Sigmoid colon (tissue), 7 donors: ENCODE measurements around the gene DENND1B. TPM values are rescaled to one million over a fixed set of nuclear protein-coding genes. Genes with fewer than 3 reads are reported as not detected.
A peak's percentile ranks its signal among the peaks of the same experiment; 100 is the strongest.

ENCODE experiments used
- DNase-seq: peaks from one replicate; pipeline ENCODE4 v3.0.0-alpha.2; 2019
- H3K27ac ChIP-seq, 4 donors: fragments of 200-600 bp; sonication (generic); one replicate each; pipeline ENCODE4 v1.5.1; 2016 to 2019; ENCODE audit warnings: mild to moderate bottlenecking in 1 of 4
- H3K27me3 ChIP-seq, 3 donors: fragments of 200-600 bp; sonication (generic); one replicate each; pipeline ENCODE4 v1.5.1; 2019; ENCODE audit warnings: mild to moderate bottlenecking in 1 of 3
- H3K36me3 ChIP-seq, 4 donors: fragments of 200-600 bp; sonication (generic); one replicate each; pipeline ENCODE4 v1.5.1; 2016 to 2019
- H3K4me1 ChIP-seq, 4 donors: fragments of 200-600 bp; sonication (generic); one replicate each; pipeline ENCODE4 v1.5.1; 2017 to 2019
- H3K4me3 ChIP-seq, 4 donors: fragments of 200-600 bp; sonication (generic); one replicate each; pipeline ENCODE4 v1.5.1; 2017 to 2019; ENCODE audit warnings: mild to moderate bottlenecking in 2 of 4, moderate library complexity in 1 of 4
- H3K9me3 ChIP-seq, 4 donors: fragments of 200-600 bp in 3 of 4; sonication (generic) in 3 of 4; one replicate each; pipeline versions ENCODE4 v1.5.1 to v1.6.1; 2013 to 2019
- EP300 ChIP-seq, 4 donors: sonication (generic); formaldehyde crosslinking; IDR thresholded peaks; one replicate each; pipeline ENCODE4 v1.6.1; 2017; ENCODE audit warnings: antibody characterized with exemption in 4 of 4
- POLR2A ChIP-seq, 2 donors: fragments of 450-650 bp; IDR thresholded peaks; one replicate each; pipeline ENCODE4 v1.6.1; 2016; ENCODE audit warnings: antibody characterized with exemption in 2 of 2, mild to moderate bottlenecking in 2 of 2, moderate library complexity in 2 of 2
- POLR2AphosphoS5 ChIP-seq, 4 donors: sonication (generic); formaldehyde crosslinking; IDR thresholded peaks; one replicate each; pipeline ENCODE4 v1.6.1; 2017; ENCODE audit warnings: antibody characterized with exemption in 4 of 4
- WGBS, 2 donors: extraction: QIAGEN DNeasy Blood & Tissue Kit; methylation state at CpG; one replicate each; pipeline ENCODE4 v1.1.7; 2013; 5-methylcytosine and 5-hydroxymethylcytosine counted together
- intact Hi-C: fragments of 100-400 bp; cut with DNase I; formaldehyde crosslinking; loops from one replicate; pipeline ENCODE4 v1.15.1; 2023
- polyA plus RNA-seq, 3 donors: library from polyadenylated mRNA; stranded (reverse); fragments of 200-250 nt; gene quantifications; one replicate each; pipeline ENCODE4 v1.2.3, GENCODE V29; 2013
- total RNA-seq, 4 donors: library from RNA; depleted of rRNA; stranded (reverse); fragments of >200 nt; gene quantifications; one replicate each; pipeline ENCODE4 v1.1.0, GENCODE V29; 2016
- TF ChIP-seq, protein P1 (sequence below), 4 experiments: fragments of 450-650 bp in 3 of 4; fragments of 200-600 bp in 1 of 4; IDR thresholded peaks; one replicate each; pipeline ENCODE4 v1.5.1; 2016 to 2019; ENCODE audit warnings: antibody characterized with exemption in 4 of 4, mild to moderate bottlenecking in 3 of 4, moderate library complexity in 2 of 4
- donor health status: healthy with polysubstance abuse.
- donor health status: Bipolar disorder and iron deficiency.
- donor health status: healthy.

The DENND1B gene
- total and polyA plus RNA-seq, 7 donors: 6.6 to 16.8 (median 9.5) TPM

DNA sequence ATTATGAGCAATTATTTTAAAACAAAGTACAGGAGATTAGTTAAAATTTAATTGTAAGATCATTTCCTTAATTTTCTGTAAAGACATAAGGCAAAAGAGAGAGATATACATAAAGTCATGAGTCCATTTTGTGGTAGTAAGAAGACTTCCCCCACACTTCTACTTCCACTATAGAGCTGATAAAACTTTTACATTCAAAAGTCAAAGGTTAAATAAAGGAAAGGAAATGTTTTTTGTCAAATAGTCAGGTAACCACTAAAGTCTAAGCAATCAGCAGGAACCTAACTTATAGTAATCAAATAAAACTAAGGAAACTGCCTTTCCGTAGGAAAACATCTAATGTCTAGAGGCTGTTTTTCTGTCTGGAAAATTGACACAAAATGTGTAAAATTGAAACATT, 110.9 kb downstream of the DENND1B start:
- WGBS, 2 donors: 61 to 83% methylated on average over 1 of the region's 1 CpG
- TF ChIP-seq POLR2A (IDR thresholded peaks at IDR 0.05) (no peak), EP300 (IDR thresholded peaks at IDR 0.05) (no peak), POLR2AphosphoS5 (IDR thresholded peaks at IDR 0.05) (no peak)
- TF ChIP-seq, protein P1, sequence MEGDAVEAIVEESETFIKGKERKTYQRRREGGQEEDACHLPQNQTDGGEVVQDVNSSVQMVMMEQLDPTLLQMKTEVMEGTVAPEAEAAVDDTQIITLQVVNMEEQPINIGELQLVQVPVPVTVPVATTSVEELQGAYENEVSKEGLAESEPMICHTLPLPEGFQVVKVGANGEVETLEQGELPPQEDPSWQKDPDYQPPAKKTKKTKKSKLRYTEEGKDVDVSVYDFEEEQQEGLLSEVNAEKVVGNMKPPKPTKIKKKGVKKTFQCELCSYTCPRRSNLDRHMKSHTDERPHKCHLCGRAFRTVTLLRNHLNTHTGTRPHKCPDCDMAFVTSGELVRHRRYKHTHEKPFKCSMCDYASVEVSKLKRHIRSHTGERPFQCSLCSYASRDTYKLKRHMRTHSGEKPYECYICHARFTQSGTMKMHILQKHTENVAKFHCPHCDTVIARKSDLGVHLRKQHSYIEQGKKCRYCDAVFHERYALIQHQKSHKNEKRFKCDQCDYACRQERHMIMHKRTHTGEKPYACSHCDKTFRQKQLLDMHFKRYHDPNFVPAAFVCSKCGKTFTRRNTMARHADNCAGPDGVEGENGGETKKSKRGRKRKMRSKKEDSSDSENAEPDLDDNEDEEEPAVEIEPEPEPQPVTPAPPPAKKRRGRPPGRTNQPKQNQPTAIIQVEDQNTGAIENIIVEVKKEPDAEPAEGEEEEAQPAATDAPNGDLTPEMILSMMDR (IDR thresholded peaks at IDR 0.05): no peak
- DNase-seq: no peak
- no peak overlapping the region for H3K4me3 ChIP-seq
- intact Hi-C loops: no loop called here
- no peaks in the 10 kb centered on the region for H3K36me3 ChIP-seq
- H3K27ac ChIP-seq: no peak overlapping the region
- H3K9me3 ChIP-seq: no peaks in the 10 kb centered on the region
- H3K4me1 ChIP-seq: no peaks in the 10 kb centered on the region
- no peaks in the 10 kb centered on the region for H3K27me3 ChIP-seq

DNA sequence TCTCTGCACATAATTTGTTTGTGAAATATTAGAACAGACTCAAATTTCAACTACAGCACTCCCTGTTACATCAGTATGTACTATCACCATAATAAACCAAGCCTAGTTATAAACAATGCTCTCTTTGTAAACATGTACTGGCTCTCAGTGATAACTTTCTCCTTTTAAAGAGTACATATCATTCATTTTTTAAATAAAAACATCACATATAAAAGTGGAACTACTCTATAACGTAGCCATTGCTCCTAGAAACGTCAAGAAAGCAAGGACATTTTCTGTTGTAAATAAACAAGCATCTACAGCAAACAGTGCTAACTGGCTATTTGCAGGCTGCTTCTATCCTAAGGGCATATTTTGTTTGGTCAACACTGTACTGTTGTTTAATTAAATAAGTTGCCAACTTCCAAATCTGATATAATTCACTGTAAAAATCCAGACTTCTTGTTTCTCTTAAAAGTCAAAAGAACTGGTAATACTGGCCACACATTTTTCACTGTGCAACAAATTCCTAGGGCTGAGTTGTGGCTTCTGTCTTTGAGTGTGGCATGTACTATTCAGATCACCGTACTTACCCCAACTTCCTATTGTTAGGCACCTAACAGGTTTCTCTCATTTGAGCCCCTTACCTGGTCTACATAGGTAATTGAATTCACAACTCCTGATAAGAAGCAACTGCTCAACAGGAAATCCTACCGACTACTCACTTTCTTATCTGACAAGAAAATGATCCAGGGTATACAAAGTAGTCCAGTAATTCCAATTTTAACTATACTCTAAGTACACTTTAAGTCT, 111.9 kb downstream of the DENND1B start:
- no peaks in the 10 kb centered on the region for H3K27me3 ChIP-seq
- no peaks in the 10 kb centered on the region for H3K9me3 ChIP-seq
- TF ChIP-seq POLR2AphosphoS5 (IDR thresholded peaks at IDR 0.05) (no peak), POLR2A (IDR thresholded peaks at IDR 0.05) (no peak), EP300 (IDR thresholded peaks at IDR 0.05) (no peak)
- TF ChIP-seq, protein P1 (IDR thresholded peaks at IDR 0.05): no peak
- WGBS, 2 donors: 18 to 64% methylated on average over 4 of the region's 4 CpGs
- H3K36me3 ChIP-seq: no peaks in the 10 kb centered on the region
- peak overlapping the region in 1 of 4 donors; percentile 8 for H3K27ac ChIP-seq
- no peak for DNase-seq
- no peaks in the 10 kb centered on the region for H3K4me1 ChIP-seq
- intact Hi-C loops: no loop called here
- H3K4me3 ChIP-seq: peak overlapping the region in 1 of 4 donors; percentile 2

DNA sequence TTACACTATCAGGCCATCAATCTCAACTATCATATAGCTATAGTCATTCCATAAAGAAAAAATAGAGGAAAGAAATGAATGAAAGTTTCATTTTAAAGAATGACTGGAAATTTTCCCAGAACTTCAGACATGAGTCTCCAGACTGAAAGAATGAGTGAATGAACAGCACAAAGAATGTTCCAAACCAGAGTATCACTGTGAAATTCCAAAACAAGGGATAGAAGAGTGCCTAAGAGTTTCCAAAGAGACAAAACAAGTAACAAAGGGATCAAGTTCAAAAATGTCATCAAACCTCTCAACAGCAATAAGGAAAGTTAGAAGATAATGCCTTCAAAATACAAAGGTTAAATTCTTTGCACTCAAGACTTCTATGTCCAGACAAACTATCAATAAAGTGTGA, 114.9 kb downstream of the DENND1B start:
- Histone ChIP-seq H3K4me1 (no peaks in the 10 kb centered on the region), H3K36me3 (no peaks in the 10 kb centered on the region), H3K4me3 (no peak overlapping the region), H3K9me3 (no peaks in the 10 kb centered on the region), H3K27me3 (no peaks in the 10 kb centered on the region), H3K27ac (no peak overlapping the region)
- no peak for TF ChIP-seq POLR2AphosphoS5 (IDR thresholded peaks at IDR 0.05)
- no peak for TF ChIP-seq POLR2A (IDR thresholded peaks at IDR 0.05)
- TF ChIP-seq, protein P1 (IDR thresholded peaks at IDR 0.05): no peak
- no peak for TF ChIP-seq EP300 (IDR thresholded peaks at IDR 0.05)
- intact Hi-C loops: no loop called here
- no peak for DNase-seq

DNA sequence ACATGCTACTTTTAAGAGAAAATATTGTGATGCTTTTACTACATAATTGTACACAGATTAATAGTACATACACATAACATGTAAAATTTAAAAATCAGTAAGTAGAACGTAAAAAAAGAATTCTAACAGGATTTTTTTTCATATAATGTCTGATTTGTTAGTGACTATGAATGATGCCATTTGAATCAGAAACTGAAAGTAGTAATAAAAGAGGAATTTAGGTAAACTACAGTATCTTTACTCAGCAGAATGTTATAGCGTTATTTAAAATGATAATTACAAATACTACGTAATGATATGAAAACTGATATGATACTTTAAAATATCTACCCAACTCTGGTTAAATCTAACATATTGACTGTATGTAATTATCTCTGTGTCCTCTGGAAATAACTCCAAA, 116.1 kb downstream of the DENND1B start:
- WGBS, 2 donors: 45 to 51% methylated on average over 3 of the region's 3 CpGs
- Histone ChIP-seq H3K4me3 (peak overlapping the region in 1 of 4 donors; percentile 11), H3K27ac (no peak overlapping the region), H3K4me1 (no peaks in the 10 kb centered on the region), H3K27me3 (no peaks in the 10 kb centered on the region), H3K36me3 (no peaks in the 10 kb centered on the region), H3K9me3 (no peaks in the 10 kb centered on the region)
- TF ChIP-seq POLR2AphosphoS5 (IDR thresholded peaks at IDR 0.05) (no peak), EP300 (IDR thresholded peaks at IDR 0.05) (no peak), POLR2A (IDR thresholded peaks at IDR 0.05) (no peak)
- TF ChIP-seq, protein P1 (IDR thresholded peaks at IDR 0.05): no peak
- intact Hi-C loops: no loop called here
- DNase-seq: no peak
